ENCODE measurements around the gene STX8.
A peak's percentile ranks its signal among the peaks of the same experiment; 100 is the strongest.
"Not testable (repeated sequence)": the region's sequence is repeated elsewhere in the genome, so short reads cannot be mapped to it uniquely, and the experiment has no call there.

The STX8 gene

GRCh38 chr17:9285602-9286427, 289.8 kb downstream of the STX8 start:
- no peak for DNase-seq

GRCh38 chr17:9284884-9285283, 290.7 kb downstream of the STX8 start:
- DNase-seq, result no peak

DNA sequence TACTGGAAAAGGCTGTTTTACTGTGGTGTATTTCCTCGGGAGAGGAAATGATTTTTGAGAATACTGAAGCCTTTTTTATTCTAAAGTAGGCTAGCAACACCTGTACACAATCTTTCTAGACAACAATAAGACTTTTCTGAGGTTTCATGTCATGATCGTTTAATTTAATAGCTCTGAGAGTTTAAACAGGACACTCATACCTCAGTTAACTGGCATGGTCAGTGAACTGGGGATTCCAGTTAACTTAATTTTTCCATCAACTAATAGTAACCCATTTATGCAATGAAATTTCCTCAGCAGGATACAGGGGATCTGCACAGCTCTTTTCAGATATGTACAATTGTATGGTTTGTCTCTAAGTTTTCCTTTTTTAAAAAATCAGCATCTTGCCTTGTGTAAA, 291.7 kb downstream of the STX8 start:
- DNase-seq, result no peak

- no peak for DNase-seq
Observed at GRCh38 chr17:9279893-9280292, 295.7 kb downstream of the STX8 start.

DNA sequence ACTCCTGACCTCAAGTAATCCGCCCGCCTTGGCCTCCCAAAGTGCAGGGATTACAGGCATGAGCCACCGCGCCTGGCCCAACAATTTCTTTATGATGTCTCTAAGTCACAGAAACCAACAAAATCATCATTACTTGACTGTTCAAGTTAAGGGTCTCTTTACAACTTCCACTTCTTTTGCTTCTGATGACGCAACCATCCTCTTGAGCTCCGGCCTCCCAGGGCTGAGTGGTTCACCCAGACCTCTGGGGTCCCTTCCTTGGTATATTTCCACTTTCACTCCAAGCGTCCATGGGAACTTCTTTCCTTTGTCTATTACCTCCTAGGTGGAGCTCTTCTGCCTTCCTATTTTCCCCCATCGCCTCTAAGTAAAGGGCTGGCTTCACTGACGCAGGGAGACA, 300.6 kb downstream of the STX8 start:
- DNase-seq, result no peak

DNA sequence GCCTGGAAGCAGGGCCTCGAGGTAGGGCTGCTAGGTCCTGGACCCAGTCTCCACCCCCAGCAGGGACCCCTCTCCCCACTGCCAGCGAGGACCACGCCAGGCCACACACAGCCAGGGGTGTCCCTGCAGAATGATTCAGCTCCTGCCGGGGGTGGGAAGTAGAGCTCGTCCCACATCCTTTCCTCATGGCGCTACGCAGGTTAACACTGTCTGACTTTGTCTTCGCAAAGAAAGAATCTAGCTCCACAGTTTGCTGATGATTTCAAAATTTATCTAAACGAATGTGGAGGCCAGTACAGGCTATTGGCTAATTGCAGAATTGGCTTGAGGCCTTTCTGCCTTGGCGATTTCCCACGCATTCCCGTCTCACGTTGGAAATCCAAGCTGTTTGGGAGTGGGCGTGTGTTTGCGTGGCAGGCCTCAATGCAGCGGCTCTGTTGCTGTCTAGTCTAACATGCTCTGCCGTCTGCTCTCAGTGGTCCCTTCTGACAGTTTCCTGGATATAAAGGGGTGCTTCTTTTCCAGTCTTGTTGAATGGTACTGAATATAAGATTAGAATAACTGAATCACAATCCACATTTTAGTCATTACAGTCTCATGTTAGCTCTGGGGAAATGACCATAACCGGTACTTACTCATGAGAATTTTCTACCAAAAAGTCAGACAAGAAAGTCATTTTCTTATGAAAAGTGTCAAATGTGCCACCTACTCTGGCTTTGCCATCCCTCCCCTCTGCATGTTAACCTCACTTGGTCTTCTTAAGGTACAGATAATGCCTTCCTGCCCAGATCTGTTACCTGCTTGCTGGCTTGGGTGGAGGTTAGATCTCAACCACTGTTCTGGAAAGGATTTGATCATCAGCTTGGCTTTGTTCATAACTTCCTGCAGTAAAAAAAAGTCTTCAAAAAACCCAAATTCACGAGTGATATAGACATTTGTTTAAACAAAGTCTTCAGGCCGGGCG, 301.9 kb downstream of the STX8 start:
- DNase-seq, result peak; percentile 73

DNA sequence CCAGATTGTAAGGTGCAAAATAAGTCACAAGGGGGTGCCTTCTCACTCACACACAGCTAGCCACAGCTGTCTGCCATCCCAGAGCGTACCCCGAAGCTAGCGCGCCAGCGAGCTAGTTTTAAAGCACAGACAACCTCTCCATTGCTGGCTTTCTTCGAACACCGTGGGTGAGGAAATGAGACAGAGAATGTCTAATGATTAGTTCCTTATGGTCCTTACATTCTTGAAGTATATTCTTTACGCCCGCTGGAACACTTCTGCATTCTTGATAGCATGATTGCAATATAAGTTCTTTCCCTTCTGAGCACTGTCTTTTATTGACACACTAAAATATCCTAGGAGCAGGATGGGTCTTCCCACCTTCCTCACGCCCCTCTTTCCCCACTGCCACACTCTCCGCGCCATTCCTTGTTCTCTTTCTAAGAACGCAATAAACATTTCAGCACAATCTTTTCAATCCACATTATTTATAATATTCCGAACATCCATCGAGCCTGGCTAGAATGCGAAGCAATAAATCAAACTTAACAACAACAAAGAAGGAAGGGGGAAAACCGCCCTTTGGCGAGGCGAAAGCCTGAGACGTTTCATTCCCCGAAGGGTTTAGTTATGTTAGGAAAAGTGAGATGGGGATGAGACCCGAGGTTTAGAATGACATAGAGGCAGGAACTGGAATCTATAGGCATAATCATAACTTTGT, 303.0 kb downstream of the STX8 start:
- no peak for DNase-seq

DNA sequence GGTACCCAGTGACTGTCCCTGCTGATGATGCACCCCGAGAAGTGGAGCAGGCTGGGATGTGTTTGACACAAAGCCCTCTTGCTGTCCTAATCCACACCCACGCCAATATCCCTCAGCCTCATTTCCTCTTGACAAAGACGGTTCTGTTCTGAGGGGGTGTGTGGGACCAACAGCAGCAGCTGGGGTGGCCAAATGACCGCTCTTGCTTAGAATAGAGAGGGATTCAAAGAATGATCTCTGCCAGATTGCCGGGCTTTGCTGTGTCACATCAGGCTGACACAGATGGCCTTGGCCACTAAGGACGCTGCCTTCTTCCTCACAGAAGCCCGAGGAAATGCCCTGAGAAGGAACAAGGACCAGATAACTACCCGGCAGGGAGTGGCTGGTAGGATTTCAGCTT, 303.6 kb downstream of the STX8 start:
- DNase-seq, result no peak

DNA sequence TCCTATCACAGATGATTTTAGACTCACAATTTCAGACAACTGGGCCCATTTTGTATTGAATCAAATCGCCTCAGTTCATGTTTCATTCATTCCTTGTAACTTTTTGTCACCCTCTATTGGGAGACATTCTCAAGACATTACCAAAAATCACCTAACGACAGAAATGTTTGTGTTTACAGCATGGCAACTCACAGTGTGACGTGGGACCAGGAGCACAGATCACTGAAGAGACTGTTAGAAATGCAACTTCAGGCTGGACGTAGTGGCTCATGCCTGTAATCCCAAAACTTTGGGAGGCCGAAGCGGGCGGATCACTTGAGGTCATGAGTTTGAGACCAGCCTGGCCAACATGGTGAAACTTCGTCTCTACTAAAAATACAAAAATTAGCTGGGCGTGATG, 304.7 kb downstream of the STX8 start:
- DNase-seq, result no peak

- DNase-seq, result no peak
Observed at GRCh38 chr17:9269350-9270035, 306.1 kb downstream of the STX8 start.

- DNase-seq, result no peak
Observed at GRCh38 chr17:9268546-9268945, 307.1 kb downstream of the STX8 start.

GRCh38 chr17:9266697-9267117, 308.9 kb downstream of the STX8 start:
- DNase-seq, result no peak

DNA sequence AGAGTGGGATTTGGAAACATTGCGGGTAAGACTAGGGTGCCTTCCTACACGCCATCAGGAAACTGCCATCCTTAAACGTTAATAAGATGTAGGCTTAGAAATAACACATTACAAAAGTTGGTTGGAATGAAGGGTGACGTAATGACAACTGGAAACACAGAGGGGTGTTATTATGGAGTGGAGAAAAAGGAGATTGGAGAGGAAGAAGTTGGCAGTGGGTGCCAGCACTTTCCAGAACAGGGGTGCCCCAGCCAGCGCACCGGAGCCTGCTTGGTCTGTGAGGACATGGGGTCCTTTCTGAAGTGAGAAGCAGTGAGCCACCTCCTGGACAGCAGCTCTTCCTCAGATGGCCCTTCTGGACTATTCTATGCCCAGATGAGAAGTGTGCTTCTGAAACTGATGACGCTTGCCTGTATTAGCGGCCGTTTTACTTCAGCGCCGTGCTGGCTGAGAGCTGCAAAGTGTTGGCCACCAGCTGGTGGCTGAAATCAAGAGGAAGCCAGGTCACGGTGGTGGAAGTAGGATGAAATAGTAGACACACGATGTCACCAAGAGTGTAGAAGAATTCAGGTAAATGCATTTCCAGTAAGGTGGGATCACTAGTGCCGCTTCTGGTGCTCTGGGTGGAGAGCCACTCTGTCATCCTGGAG, 309.5 kb downstream of the STX8 start:
- no peak for DNase-seq

- no peak for DNase-seq
Observed at GRCh38 chr17:9261081-9262012, 314.3 kb downstream of the STX8 start.

DNA sequence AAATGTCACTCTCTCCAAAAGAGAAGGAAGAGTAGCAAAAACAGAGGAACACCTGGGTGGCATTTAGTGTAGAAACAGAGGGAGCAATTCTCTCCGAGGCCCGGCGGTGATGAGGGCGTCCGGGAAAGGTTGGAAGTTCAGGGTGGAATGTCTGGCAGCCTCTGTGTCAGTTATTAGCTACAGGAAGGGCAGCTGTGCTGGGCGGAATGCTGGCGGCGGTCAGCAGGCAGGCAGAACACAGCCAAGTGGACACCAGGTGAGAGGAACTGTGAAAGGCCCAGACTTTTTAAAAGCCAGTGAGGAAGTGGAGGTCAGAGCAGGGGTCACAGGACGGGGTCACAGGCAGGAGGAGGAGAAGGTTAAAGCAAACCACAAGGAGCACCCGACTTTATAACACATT, 316.2 kb downstream of the STX8 start:
- no peak for DNase-seq

GRCh38 chr17:9258115-9259015, 317.3 kb downstream of the STX8 start:
- DNase-seq, result no peak

GRCh38 chr17:9257630-9257965, 318.0 kb downstream of the STX8 start:
- DNase-seq, result not testable (repeated sequence)

DNA sequence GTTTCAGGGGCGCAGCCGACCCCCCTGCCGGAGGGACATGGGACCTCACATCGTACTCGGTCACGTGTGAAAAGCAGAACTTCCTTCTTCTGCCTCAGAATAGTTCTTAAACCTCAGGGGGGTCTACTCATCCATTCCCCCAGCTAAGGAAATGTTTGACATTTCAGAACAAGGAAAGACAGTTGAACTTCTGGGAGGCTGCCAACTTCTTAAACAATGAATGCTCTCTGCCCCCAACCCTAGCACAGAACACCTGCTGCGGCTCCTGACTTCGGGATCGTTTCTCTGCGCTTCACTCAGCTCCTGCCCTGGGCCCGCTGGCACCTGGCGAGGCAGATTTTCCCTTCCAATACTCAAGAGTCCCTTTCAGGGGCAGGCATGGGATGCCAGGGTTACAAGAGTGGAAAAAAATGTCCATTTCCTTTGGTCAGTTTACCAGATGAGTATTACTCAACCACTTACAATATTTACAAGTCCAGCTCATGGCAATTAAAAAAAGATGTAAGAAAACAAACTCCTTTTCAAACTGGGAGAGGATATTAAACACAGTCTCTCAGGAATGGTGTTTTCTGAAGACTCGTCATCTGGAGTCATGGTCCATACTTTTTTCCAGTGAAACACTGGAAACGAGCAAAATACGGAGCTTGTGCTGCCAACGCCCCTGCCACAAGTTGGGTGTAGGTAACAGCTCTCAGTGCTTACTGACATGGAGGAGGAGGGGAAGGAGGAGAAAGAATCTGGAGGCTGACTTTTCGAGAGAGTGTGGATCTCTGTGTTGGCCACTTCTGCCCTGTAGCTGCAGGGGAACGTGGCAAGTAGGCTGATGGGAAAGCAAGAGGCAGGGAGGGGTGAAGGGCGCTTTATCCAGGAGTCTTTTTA, 318.6 kb downstream of the STX8 start:
- no peak for DNase-seq

- no peak for DNase-seq
Observed at GRCh38 chr17:9256361-9256750, 319.3 kb downstream of the STX8 start.
